ENCODE results near the gene FBXO22.
"Not testable (repeated sequence)": the region's sequence is repeated elsewhere in the genome, so short reads cannot be mapped to it uniquely, and the experiment has no call there.

FBXO22 gene

GRCh38 chr15:75872403-75872990, 31.2 kb upstream of the FBXO22 start:
- peaks cover 59% of the 10 kb centered on the region for H3K36me3 ChIP-seq (ENCODE audit: insufficient read depth, low read depth, low read length)
- no peak overlapping the region for H3K27ac ChIP-seq (ENCODE audit: low read length)
- no peaks in the 10 kb centered on the region for H3K9me3 ChIP-seq (ENCODE audit: insufficient read depth, low read depth, low read length)
- no peak overlapping the region for H3K4me3 ChIP-seq (ENCODE audit: low read length)
- no peak overlapping the region for H3K9ac ChIP-seq (ENCODE audit: low read depth, low read length)
- peaks cover 33% of the 10 kb centered on the region for H3K4me1 ChIP-seq (ENCODE audit: insufficient read depth, low read length)
- no peaks in the 10 kb centered on the region for H3K27me3 ChIP-seq (ENCODE audit: insufficient read depth, low read length)

GRCh38 chr15:75884041-75884440, 19.6 kb upstream of the FBXO22 start:
- no peak overlapping the region for H3K4me3 ChIP-seq (ENCODE audit: low read length)
- H3K36me3 ChIP-seq (ENCODE audit: insufficient read depth, low read depth, low read length) = peaks cover 80% of the 10 kb centered on the region

GRCh38 chr15:75887178-75887577, 16.5 kb upstream of the FBXO22 start:
- H3K4me3 ChIP-seq (ENCODE audit: low read length) = no peak overlapping the region
- no peaks in the 10 kb centered on the region for H3K9me3 ChIP-seq (ENCODE audit: insufficient read depth, low read depth, low read length)
- H3K9ac ChIP-seq (ENCODE audit: low read depth, low read length) = no peak overlapping the region
- peaks cover 80% of the 10 kb centered on the region for H3K36me3 ChIP-seq (ENCODE audit: insufficient read depth, low read depth, low read length)
- H3K27me3 ChIP-seq (ENCODE audit: insufficient read depth, low read length) = no peaks in the 10 kb centered on the region
- H3K4me1 ChIP-seq (ENCODE audit: insufficient read depth, low read length) = no peaks in the 10 kb centered on the region
- no peak overlapping the region for H3K27ac ChIP-seq (ENCODE audit: low read length)

More at GRCh38 chr15:75884041-75884440, 19.6 kb upstream of the FBXO22 start:
- Histone ChIP-seq H3K4me1 (ENCODE audit: insufficient read depth, low read length) (no peaks in the 10 kb centered on the region), H3K27me3 (ENCODE audit: insufficient read depth, low read length) (no peaks in the 10 kb centered on the region), H3K9ac (ENCODE audit: low read depth, low read length) (no peak overlapping the region), H3K9me3 (ENCODE audit: insufficient read depth, low read depth, low read length) (no peaks in the 10 kb centered on the region), H3K27ac (ENCODE audit: low read length) (no peak overlapping the region)

GRCh38 chr15:75891895-75892294, 11.8 kb upstream of the FBXO22 start:
- H3K9ac ChIP-seq (ENCODE audit: low read depth, low read length) = no peak overlapping the region
- H3K4me3 ChIP-seq (ENCODE audit: low read length) = no peak overlapping the region
- no peaks in the 10 kb centered on the region for H3K27me3 ChIP-seq (ENCODE audit: insufficient read depth, low read length)
- no peaks in the 10 kb centered on the region for H3K4me1 ChIP-seq (ENCODE audit: insufficient read depth, low read length)
- H3K9me3 ChIP-seq (ENCODE audit: insufficient read depth, low read depth, low read length) = no peaks in the 10 kb centered on the region
- no peak overlapping the region for H3K27ac ChIP-seq (ENCODE audit: low read length)
- peaks cover 68% of the 10 kb centered on the region for H3K36me3 ChIP-seq (ENCODE audit: insufficient read depth, low read depth, low read length)

- Histone ChIP-seq H3K9ac (ENCODE audit: low read depth, low read length) (no peak overlapping the region), H3K27me3 (ENCODE audit: insufficient read depth, low read length) (no peaks in the 10 kb centered on the region), H3K9me3 (ENCODE audit: insufficient read depth, low read depth, low read length) (no peaks in the 10 kb centered on the region), H3K4me3 (ENCODE audit: low read length) (no peak overlapping the region), H3K36me3 (ENCODE audit: insufficient read depth, low read depth, low read length) (peaks cover 65% of the 10 kb centered on the region), H3K4me1 (ENCODE audit: insufficient read depth, low read length) (no peaks in the 10 kb centered on the region), H3K27ac (ENCODE audit: low read length) (no peak overlapping the region)
Measured at GRCh38 chr15:75895731-75896130, 7.9 kb upstream of the FBXO22 start.

GRCh38 chr15:75900577-75900976, 3.1 kb upstream of the FBXO22 start:
- Histone ChIP-seq H3K36me3 (ENCODE audit: insufficient read depth, low read depth, low read length) (peaks cover 51% of the 10 kb centered on the region), H3K27me3 (ENCODE audit: insufficient read depth, low read length) (no peaks in the 10 kb centered on the region), H3K4me1 (ENCODE audit: insufficient read depth, low read length) (peaks cover 23% of the 10 kb centered on the region), H3K9ac (ENCODE audit: low read depth, low read length) (no peak overlapping the region), H3K27ac (ENCODE audit: low read length) (no peak overlapping the region), H3K4me3 (ENCODE audit: low read length) (no peak overlapping the region), H3K9me3 (ENCODE audit: insufficient read depth, low read depth, low read length) (no peaks in the 10 kb centered on the region)

- H3K27ac ChIP-seq (ENCODE audit: low read length) = peak overlapping the region; percentile 39
- peaks cover 61% of the 10 kb centered on the region for H3K36me3 ChIP-seq (ENCODE audit: insufficient read depth, low read depth, low read length)
- peaks cover 23% of the 10 kb centered on the region for H3K4me1 ChIP-seq (ENCODE audit: insufficient read depth, low read length)
- peak overlapping the region; percentile 100; the same call in 1 of the 2 replicates for H3K4me3 ChIP-seq (ENCODE audit: low read length)
- peak overlapping the region; percentile 99; the same call in 1 of the 2 replicates for H3K9ac ChIP-seq (ENCODE audit: low read depth, low read length)
- H3K9me3 ChIP-seq (ENCODE audit: insufficient read depth, low read depth, low read length) = no peaks in the 10 kb centered on the region
- no peaks in the 10 kb centered on the region for H3K27me3 ChIP-seq (ENCODE audit: insufficient read depth, low read length)
Measured at GRCh38 chr15:75902129-75902557, 1.5 kb upstream of the FBXO22 start.

- Histone ChIP-seq H3K27me3 (ENCODE audit: insufficient read depth, low read length) (no peaks in the 10 kb centered on the region), H3K27ac (ENCODE audit: low read length) (no peak overlapping the region), H3K4me1 (ENCODE audit: insufficient read depth, low read length) (peaks cover 23% of the 10 kb centered on the region), H3K4me3 (ENCODE audit: low read length) (peak overlapping the region; percentile 43; the same call in 1 of the 2 replicates), H3K9ac (ENCODE audit: low read depth, low read length) (no peak overlapping the region), H3K9me3 (ENCODE audit: insufficient read depth, low read depth, low read length) (no peaks in the 10 kb centered on the region), H3K36me3 (ENCODE audit: insufficient read depth, low read depth, low read length) (peaks cover 60% of the 10 kb centered on the region)
Measured at GRCh38 chr15:75905231-75905630, 1.6 kb downstream of the FBXO22 start.

- H3K27ac ChIP-seq (ENCODE audit: low read length); H3K9me3 ChIP-seq (ENCODE audit: insufficient read depth, low read depth, low read length); H3K27me3 ChIP-seq (ENCODE audit: insufficient read depth, low read length); H3K9ac ChIP-seq (ENCODE audit: low read depth, low read length); H3K4me3 ChIP-seq (ENCODE audit: low read length); H3K4me1 ChIP-seq (ENCODE audit: insufficient read depth, low read length): not testable (repeated sequence)
- H3K36me3 ChIP-seq (ENCODE audit: insufficient read depth, low read depth, low read length) = peaks cover 65% of the 10 kb centered on the region
Measured at GRCh38 chr15:75910355-75910754, 6.7 kb downstream of the FBXO22 start.

- Histone ChIP-seq H3K4me3 (ENCODE audit: low read length) (no peak overlapping the region), H3K36me3 (ENCODE audit: insufficient read depth, low read depth, low read length) (peaks cover 71% of the 10 kb centered on the region), H3K27ac (ENCODE audit: low read length) (no peak overlapping the region), H3K27me3 (ENCODE audit: insufficient read depth, low read length) (no peaks in the 10 kb centered on the region), H3K9me3 (ENCODE audit: insufficient read depth, low read depth, low read length) (no peaks in the 10 kb centered on the region), H3K9ac (ENCODE audit: low read depth, low read length) (no peak overlapping the region), H3K4me1 (ENCODE audit: insufficient read depth, low read length) (no peaks in the 10 kb centered on the region)
Measured at GRCh38 chr15:75916978-75917377, 13.3 kb downstream of the FBXO22 start.

- Histone ChIP-seq H3K4me3 (ENCODE audit: low read length) (no peak overlapping the region), H3K4me1 (ENCODE audit: insufficient read depth, low read length) (no peaks in the 10 kb centered on the region), H3K36me3 (ENCODE audit: insufficient read depth, low read depth, low read length) (peaks cover 79% of the 10 kb centered on the region), H3K27me3 (ENCODE audit: insufficient read depth, low read length) (no peaks in the 10 kb centered on the region), H3K27ac (ENCODE audit: low read length) (no peak overlapping the region), H3K9me3 (ENCODE audit: insufficient read depth, low read depth, low read length) (no peaks in the 10 kb centered on the region), H3K9ac (ENCODE audit: low read depth, low read length) (no peak overlapping the region)
Measured at GRCh38 chr15:75918135-75918534, 14.5 kb downstream of the FBXO22 start.

- Histone ChIP-seq H3K4me3 (ENCODE audit: low read length) (no peak overlapping the region), H3K9ac (ENCODE audit: low read depth, low read length) (no peak overlapping the region), H3K9me3 (ENCODE audit: insufficient read depth, low read depth, low read length) (no peaks in the 10 kb centered on the region), H3K27me3 (ENCODE audit: insufficient read depth, low read length) (no peaks in the 10 kb centered on the region), H3K27ac (ENCODE audit: low read length) (no peak overlapping the region), H3K4me1 (ENCODE audit: insufficient read depth, low read length) (no peaks in the 10 kb centered on the region; the same call in 1 of the 2 replicates), H3K36me3 (ENCODE audit: insufficient read depth, low read depth, low read length) (peaks cover 69% of the 10 kb centered on the region)
Measured at GRCh38 chr15:75920079-75920478, 16.4 kb downstream of the FBXO22 start.
